GM12864 (cell line): ENCODE measurements around the gene GIGYF1.

Source experiments
- DNase-seq: peaks from one replicate; pipeline ENCODE4 v3.0.0-alpha.2; 2011; ENCODE audit warnings: low read depth
- H3K4me3 ChIP-seq: 2 replicates; pipeline ENCODE4 v1.5.1; 2011; ENCODE audit warnings: mild to moderate bottlenecking, low read depth, low read length, control low read depth
- TF ChIP-seq, protein P1 (sequence below): IDR thresholded peaks from 2 replicates; pipeline ENCODE4 v1.5.1; 2011; ENCODE audit warnings: low read depth, mild to moderate bottlenecking, moderate library complexity, low read length, control low read depth, inconsistent platforms; ENCODE audit errors: missing control alignments

The GIGYF1 gene

GRCh38 chr7:100694098-100694745 is at the start of gene GIGYF1:
Gene GIGYF1 (minus strand): TSS chr7:100694250. CDS start chr7:100688238, 6,012 bp downstream.
- TF ChIP-seq, protein P1, sequence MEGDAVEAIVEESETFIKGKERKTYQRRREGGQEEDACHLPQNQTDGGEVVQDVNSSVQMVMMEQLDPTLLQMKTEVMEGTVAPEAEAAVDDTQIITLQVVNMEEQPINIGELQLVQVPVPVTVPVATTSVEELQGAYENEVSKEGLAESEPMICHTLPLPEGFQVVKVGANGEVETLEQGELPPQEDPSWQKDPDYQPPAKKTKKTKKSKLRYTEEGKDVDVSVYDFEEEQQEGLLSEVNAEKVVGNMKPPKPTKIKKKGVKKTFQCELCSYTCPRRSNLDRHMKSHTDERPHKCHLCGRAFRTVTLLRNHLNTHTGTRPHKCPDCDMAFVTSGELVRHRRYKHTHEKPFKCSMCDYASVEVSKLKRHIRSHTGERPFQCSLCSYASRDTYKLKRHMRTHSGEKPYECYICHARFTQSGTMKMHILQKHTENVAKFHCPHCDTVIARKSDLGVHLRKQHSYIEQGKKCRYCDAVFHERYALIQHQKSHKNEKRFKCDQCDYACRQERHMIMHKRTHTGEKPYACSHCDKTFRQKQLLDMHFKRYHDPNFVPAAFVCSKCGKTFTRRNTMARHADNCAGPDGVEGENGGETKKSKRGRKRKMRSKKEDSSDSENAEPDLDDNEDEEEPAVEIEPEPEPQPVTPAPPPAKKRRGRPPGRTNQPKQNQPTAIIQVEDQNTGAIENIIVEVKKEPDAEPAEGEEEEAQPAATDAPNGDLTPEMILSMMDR: no peak
- DNase-seq: no peak
- H3K4me3 ChIP-seq: peak within 1 kb of the TSS; percentile 95

DNA sequence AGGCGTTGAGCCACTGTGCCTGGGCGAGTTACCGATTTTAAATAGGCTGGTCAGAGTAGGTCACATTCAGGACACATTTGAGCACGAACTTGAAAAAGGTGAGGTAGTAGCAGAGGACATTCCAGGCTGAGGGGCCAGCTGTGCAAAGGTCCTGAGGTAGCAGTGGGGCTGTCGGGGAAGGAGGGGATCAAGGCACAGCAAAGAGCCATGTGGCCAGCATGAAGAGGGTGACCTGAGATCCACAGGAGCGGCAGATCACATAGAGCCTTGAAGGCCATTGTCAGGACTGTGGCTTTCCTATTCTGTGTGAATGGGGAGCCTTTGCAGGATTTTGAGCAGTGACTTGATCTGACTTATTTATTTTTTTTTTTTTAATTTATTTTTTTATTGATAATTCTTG is 45.9 kb upstream of the GIGYF1 start:
- TF ChIP-seq, protein P1: no peak
- no peak for DNase-seq
- H3K4me3 ChIP-seq: no peak overlapping the region

- no peak overlapping the region for H3K4me3 ChIP-seq
- TF ChIP-seq, protein P1: no peak
- DNase-seq: no peak
These were observed 42.6 kb upstream of the GIGYF1 start for GRCh38 chr7:100736671-100737070.

DNA sequence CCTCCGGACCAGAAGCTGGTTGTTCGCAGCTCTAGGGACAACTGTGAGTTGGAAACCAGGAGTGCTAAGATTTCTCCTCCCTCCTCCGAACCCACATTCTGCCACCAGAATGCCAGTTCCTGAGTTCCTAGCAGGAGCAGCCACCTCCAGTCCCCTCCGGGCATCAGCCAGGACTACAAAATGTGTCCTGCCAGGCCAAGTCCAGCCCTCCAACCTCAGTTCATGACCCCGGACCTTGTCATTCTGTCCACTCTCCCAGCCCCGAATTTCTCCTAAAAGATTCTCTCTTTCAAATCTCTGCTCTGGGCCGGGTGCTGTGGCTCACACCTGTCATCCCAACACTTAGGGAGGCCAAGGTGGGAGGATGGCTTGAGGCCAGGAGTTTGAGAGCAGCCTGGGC is 41.7 kb upstream of the GIGYF1 start:
- TF ChIP-seq, protein P1: no peak
- no peak overlapping the region for H3K4me3 ChIP-seq
- no peak for DNase-seq

DNA sequence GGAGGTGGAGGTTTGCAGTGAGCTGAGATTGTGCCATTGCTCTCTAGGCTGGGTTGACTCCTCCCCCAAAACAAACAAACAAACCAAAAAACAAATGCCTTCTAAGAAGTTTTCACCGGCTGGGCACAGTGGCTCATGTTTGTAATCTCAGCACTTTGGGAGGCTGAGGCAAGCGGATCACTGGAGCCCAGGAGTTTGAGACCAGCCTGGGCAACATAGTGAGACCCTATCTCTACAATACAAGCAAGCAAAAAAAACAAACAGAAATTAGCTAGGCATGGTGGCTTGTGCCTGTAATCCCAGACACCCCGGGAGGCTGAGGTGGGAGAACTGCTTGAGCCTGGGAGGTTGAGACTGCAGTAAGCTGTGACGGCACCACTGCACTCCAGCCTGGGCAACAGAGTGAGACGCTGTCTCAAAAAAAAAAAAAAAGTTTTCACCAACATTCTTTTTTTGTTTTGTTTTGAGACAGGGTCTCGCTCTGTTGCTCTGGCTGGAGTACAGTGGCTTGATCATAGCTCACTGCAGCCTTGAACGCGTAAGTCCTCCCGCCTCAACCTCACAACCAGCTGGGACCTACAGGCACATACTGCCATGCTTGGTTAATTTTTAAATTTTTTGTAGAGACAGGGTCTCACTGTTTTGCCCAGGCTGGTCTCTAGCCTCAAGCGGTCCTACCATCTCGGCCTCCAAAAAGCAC is 38.0 kb upstream of the GIGYF1 start:
- no peak for DNase-seq
- no peak overlapping the region for H3K4me3 ChIP-seq
- TF ChIP-seq, protein P1: no peak

- H3K4me3 ChIP-seq: no peak overlapping the region
- TF ChIP-seq, protein P1: no peak
- DNase-seq: no peak
These were observed 36.2 kb upstream of the GIGYF1 start for GRCh38 chr7:100730136-100730800.
